WTC11 (cell line): ENCODE results near the gene ZNF716. TPM values are rescaled to one million over a fixed set of nuclear protein-coding genes. Genes with fewer than 3 reads are reported as not detected.

Source experiments
- ATAC-seq: fragments of 200-7000 bp; cut with Tn5 transposase; 2 replicates; pipeline ENCODE4 v1.10.0; 2021; ENCODE audit warnings: mild to moderate bottlenecking, moderate library complexity
- CTCF ChIA-PET: fragments of 300-600 bp; sonication (Branson Sonifier 250); formaldehyde crosslinking; loops from one replicate; lab custom pipeline; 2021; ENCODE audit warnings: antibody characterized with exemption; lab: Charles Lee
- POLR2A ChIA-PET: fragments of 350-600 bp; sonication (Branson Sonifier 250); formaldehyde crosslinking; loops from one replicate; lab custom pipeline; 2021; ENCODE audit warnings: antibody characterized with exemption; lab: Charles Lee
- DNase-seq: peaks from one replicate; pipeline ENCODE4 v3.0.0; 2021; ENCODE audit warnings: low spot score
- H3K27ac Mint-ChIP-seq: 2 replicates; pipeline ENCODE4 v1.8.0; 2021; ENCODE audit warnings: mixed read lengths
- H3K27me3 Mint-ChIP-seq: 2 replicates; pipeline ENCODE4 v1.8.0; 2021; ENCODE audit warnings: low read depth, mild to moderate bottlenecking, moderate library complexity, mixed read lengths
- H3K36me3 Mint-ChIP-seq: 2 replicates; pipeline ENCODE4 v1.8.0; 2021; ENCODE audit warnings: mixed read lengths
- H3K4me1 Mint-ChIP-seq: 2 replicates; pipeline ENCODE4 v1.8.0; 2022; ENCODE audit warnings: mixed read lengths
- H3K4me3 Mint-ChIP-seq: 2 replicates; pipeline ENCODE4 v1.8.0; 2021; ENCODE audit warnings: mild to moderate bottlenecking, moderate library complexity, mixed read lengths
- H3K9me3 Mint-ChIP-seq: 2 replicates; pipeline ENCODE4 v1.8.0; 2021; ENCODE audit warnings: mixed read lengths
- AFF4 ChIP-seq: sonication (generic); formaldehyde crosslinking; IDR thresholded peaks from 2 replicates; pipeline ENCODE4 v1.8.1; 2023; ENCODE audit warnings: mild to moderate bottlenecking, missing genetic modification reagents, borderline replicate concordance
- ATF1 ChIP-seq: sonication (generic); formaldehyde crosslinking; IDR thresholded peaks from 2 replicates; pipeline ENCODE4 v1.8.1; 2023; ENCODE audit warnings: mild to moderate bottlenecking, moderate library complexity, missing genetic modification reagents
- ATF2 ChIP-seq: sonication (generic); formaldehyde crosslinking; IDR thresholded peaks from 2 replicates; pipeline ENCODE4 v1.8.1; 2022; ENCODE audit warnings: low read depth, missing genetic modification reagents, borderline replicate concordance
- ATF6 ChIP-seq: sonication (generic); formaldehyde crosslinking; IDR thresholded peaks from 2 replicates; pipeline ENCODE4 v1.8.1; 2023; ENCODE audit warnings: mild to moderate bottlenecking, missing genetic modification reagents
- E2F5 ChIP-seq: sonication (generic); formaldehyde crosslinking; IDR thresholded peaks from 2 replicates; pipeline ENCODE4 v1.8.1; 2022; ENCODE audit warnings: mild to moderate bottlenecking, moderate library complexity, missing genetic modification reagents
- ETV6 ChIP-seq: sonication (generic); formaldehyde crosslinking; IDR thresholded peaks from 2 replicates; pipeline ENCODE4 v1.8.1; 2022; ENCODE audit warnings: mild to moderate bottlenecking, missing genetic modification reagents
- FOXP1 ChIP-seq: sonication (generic); formaldehyde crosslinking; IDR thresholded peaks from 2 replicates; pipeline ENCODE4 v1.8.0; 2022; ENCODE audit warnings: missing genetic modification reagents, mild to moderate bottlenecking, moderate library complexity, borderline replicate concordance
- FOXP4 ChIP-seq: sonication (generic); formaldehyde crosslinking; IDR thresholded peaks from 2 replicates; pipeline ENCODE4 v1.8.0; 2022; ENCODE audit warnings: mild to moderate bottlenecking, missing genetic modification reagents
- GRHL2 ChIP-seq: fragments of 250-450 bp; sonication (Bioruptor Pico); IDR thresholded peaks from 2 replicates; pipeline ENCODE4 v1.8.0; 2022; ENCODE audit warnings: mild to moderate bottlenecking, moderate library complexity; ENCODE audit not compliant: insufficient replicate concordance, severe bottlenecking
- NFATC4 ChIP-seq: fragments of 250-450 bp; sonication (Bioruptor Pico); IDR thresholded peaks from 2 replicates; pipeline ENCODE4 v1.9.0; 2021; ENCODE audit warnings: mild to moderate bottlenecking
- NFE2L1 ChIP-seq: sonication (generic); formaldehyde crosslinking; IDR thresholded peaks from 2 replicates; pipeline ENCODE4 v1.8.1; 2023; ENCODE audit warnings: missing genetic modification reagents
- RELA ChIP-seq: sonication (generic); formaldehyde crosslinking; IDR thresholded peaks from 2 replicates; pipeline ENCODE4 v1.8.1; 2022; ENCODE audit warnings: missing genetic modification reagents, mild to moderate bottlenecking, borderline replicate concordance
- RORB ChIP-seq: fragments of 250-450 bp; sonication (Bioruptor Pico); IDR thresholded peaks from 2 replicates; pipeline ENCODE4 v1.9.0; 2021; ENCODE audit warnings: mild to moderate bottlenecking
- SMAD4 ChIP-seq: sonication (generic); formaldehyde crosslinking; IDR thresholded peaks from 2 replicates; pipeline ENCODE4 v1.8.0; 2022; ENCODE audit warnings: mild to moderate bottlenecking, missing genetic modification reagents
- SP1 ChIP-seq: sonication (generic); formaldehyde crosslinking; conservative IDR thresholded peaks from 2 replicates; pipeline ENCODE4 v1.8.1; 2022; ENCODE audit warnings: missing genetic modification reagents
- USF2 ChIP-seq: sonication (generic); formaldehyde crosslinking; IDR thresholded peaks from 2 replicates; pipeline ENCODE4 v1.8.1; 2023; ENCODE audit warnings: mild to moderate bottlenecking, missing genetic modification reagents, moderate library complexity
- ZNF396 ChIP-seq: fragments of 250-450 bp; sonication (Bioruptor Pico); IDR thresholded peaks from 2 replicates; pipeline ENCODE4 v1.8.0; 2021; ENCODE audit warnings: mild to moderate bottlenecking, moderate library complexity, borderline replicate concordance
- total RNA-seq: library from RNA; stranded (reverse); gene quantifications from 3 replicates; pipeline ENCODE4 v1.2.3, GENCODE V29; 2021
- TF ChIP-seq, protein P1 (sequence below): sonication (generic); formaldehyde crosslinking; IDR thresholded peaks from 2 replicates; pipeline ENCODE4 v1.8.0; 2022; ENCODE audit warnings: mild to moderate bottlenecking, missing genetic modification reagents
- TF ChIP-seq, protein P2 (sequence below): sonication (generic); formaldehyde crosslinking; IDR thresholded peaks from 2 replicates; pipeline ENCODE4 v1.8.1; 2022; ENCODE audit warnings: missing genetic modification reagents, borderline replicate concordance
- TF ChIP-seq, protein P3 (sequence below): sonication (generic); formaldehyde crosslinking; IDR thresholded peaks from 2 replicates; pipeline ENCODE4 v1.8.0; 2022; ENCODE audit warnings: mild to moderate bottlenecking, missing genetic modification reagents

The ZNF716 gene
- total RNA-seq, 1 experiment from 2014 or later = not detected

DNA sequence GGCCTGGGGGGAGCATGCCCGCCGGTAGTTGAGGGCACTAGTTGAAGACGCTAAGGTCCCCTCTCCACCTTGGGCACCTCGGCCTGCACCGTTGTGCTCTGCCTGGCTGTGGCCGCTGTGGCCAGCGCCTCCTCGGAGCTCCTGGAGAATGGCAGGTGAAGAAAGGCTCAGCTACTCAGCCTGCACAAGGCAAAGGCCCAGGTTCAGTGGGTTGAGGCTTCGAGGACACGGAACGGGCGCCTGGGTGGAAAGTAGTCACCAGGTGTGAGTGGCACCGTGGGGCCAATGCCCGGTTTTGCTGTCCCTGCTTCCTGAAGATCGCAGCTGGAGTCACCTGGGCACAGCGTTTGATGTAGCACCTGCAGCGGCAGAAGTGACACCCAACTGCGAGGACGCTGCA, 12.4 kb upstream of the ZNF716 start:
- Mint-ChIP-seq H3K4me1 (no peaks in the 10 kb centered on the region), H3K4me3 (no peak overlapping the region), H3K27me3 (no peaks in the 10 kb centered on the region; the same call in 1 of the 2 replicates), H3K36me3 (peaks cover 45% of the 10 kb centered on the region), H3K9me3 (peaks cover 45% of the 10 kb centered on the region), H3K27ac (no peak overlapping the region)
- ChIA-PET CTCF (no interaction called here), POLR2A (no interaction called here)
- DNase-seq (no peak), ATAC-seq (no peak)
- TF ChIP-seq RORB (CRISPR knock-in tag) (no peak), FOXP1 (CRISPR knock-in tag) (no peak), GRHL2 (no peak), ATF1 (CRISPR knock-in tag) (no peak), ZNF396 (CRISPR knock-in tag) (no peak), SP1 (CRISPR knock-in tag) (no peak), SMAD4 (no peak), ETV6 (no peak), USF2 (CRISPR knock-in tag) (no peak), ATF2 (no peak), ATF6 (CRISPR knock-in tag) (no peak), NFATC4 (CRISPR knock-in tag) (no peak), FOXP4 (CRISPR knock-in tag) (no peak), E2F5 (CRISPR knock-in tag) (no peak), AFF4 (CRISPR knock-in tag) (no peak), NFE2L1 (CRISPR knock-in tag) (no peak), RELA (CRISPR knock-in tag) (no peak)
- TF ChIP-seq, protein P1, sequence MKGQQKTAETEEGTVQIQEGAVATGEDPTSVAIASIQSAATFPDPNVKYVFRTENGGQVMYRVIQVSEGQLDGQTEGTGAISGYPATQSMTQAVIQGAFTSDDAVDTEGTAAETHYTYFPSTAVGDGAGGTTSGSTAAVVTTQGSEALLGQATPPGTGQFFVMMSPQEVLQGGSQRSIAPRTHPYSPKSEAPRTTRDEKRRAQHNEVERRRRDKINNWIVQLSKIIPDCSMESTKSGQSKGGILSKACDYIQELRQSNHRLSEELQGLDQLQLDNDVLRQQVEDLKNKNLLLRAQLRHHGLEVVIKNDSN (CRISPR knock-in tag) = no peak
- TF ChIP-seq, protein P2, sequence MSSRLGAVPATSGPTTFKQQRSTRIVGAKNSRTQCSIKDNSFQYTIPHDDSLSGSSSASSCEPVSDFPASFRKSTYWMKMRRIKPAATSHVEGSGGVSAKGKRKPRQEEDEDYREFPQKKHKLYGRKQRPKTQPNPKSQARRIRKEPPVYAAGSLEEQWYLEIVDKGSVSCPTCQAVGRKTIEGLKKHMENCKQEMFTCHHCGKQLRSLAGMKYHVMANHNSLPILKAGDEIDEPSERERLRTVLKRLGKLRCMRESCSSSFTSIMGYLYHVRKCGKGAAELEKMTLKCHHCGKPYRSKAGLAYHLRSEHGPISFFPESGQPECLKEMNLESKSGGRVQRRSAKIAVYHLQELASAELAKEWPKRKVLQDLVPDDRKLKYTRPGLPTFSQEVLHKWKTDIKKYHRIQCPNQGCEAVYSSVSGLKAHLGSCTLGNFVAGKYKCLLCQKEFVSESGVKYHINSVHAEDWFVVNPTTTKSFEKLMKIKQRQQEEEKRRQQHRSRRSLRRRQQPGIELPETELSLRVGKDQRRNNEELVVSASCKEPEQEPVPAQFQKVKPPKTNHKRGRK (CRISPR knock-in tag) = no peak
- TF ChIP-seq, protein P3, sequence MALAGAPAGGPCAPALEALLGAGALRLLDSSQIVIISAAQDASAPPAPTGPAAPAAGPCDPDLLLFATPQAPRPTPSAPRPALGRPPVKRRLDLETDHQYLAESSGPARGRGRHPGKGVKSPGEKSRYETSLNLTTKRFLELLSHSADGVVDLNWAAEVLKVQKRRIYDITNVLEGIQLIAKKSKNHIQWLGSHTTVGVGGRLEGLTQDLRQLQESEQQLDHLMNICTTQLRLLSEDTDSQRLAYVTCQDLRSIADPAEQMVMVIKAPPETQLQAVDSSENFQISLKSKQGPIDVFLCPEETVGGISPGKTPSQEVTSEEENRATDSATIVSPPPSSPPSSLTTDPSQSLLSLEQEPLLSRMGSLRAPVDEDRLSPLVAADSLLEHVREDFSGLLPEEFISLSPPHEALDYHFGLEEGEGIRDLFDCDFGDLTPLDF (CRISPR knock-in tag) = no peak
